OCI-LY3 (cell line): ENCODE data around the gene DYNLL2.

Experiments used
- EZH2phosphoT487 ChIP-seq: fragments of 200-600 bp; shearing (Covaris generic); IDR thresholded peaks from 2 replicates; pipeline ENCODE4 v1.6.1; 2018; ENCODE audit warnings: antibody characterized with exemption, mixed run types, low read depth
- TF ChIP-seq, protein P1 (sequence below): fragments of 200-600, 300-600 bp; sonication (generic); IDR thresholded peaks from 2 replicates; pipeline ENCODE4 v1.5.1; 2014; ENCODE audit warnings: antibody characterized with exemption, low read length, low read depth

DNA sequence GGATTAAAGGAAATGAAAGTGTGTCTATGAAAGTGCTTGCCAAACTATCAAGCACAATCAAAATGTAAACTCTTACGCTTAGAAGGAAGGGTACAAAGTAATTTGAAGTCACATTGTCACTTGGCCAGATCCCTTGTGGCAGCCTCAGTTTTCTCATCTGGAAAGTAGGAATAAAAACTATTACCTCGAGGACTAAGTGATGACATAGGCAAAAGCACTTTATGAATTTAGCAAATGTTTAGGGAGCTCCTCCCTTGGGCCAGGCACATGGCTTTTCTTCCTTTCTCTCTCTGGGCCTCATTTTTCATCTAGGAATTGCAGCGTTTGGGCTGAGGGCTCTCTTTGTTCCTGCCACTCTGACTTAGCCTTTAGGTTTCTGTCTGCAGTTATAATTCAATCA is 28.5 kb downstream of the DYNLL2 start:
- TF ChIP-seq, protein P1, sequence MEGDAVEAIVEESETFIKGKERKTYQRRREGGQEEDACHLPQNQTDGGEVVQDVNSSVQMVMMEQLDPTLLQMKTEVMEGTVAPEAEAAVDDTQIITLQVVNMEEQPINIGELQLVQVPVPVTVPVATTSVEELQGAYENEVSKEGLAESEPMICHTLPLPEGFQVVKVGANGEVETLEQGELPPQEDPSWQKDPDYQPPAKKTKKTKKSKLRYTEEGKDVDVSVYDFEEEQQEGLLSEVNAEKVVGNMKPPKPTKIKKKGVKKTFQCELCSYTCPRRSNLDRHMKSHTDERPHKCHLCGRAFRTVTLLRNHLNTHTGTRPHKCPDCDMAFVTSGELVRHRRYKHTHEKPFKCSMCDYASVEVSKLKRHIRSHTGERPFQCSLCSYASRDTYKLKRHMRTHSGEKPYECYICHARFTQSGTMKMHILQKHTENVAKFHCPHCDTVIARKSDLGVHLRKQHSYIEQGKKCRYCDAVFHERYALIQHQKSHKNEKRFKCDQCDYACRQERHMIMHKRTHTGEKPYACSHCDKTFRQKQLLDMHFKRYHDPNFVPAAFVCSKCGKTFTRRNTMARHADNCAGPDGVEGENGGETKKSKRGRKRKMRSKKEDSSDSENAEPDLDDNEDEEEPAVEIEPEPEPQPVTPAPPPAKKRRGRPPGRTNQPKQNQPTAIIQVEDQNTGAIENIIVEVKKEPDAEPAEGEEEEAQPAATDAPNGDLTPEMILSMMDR, result no peak
- TF ChIP-seq EZH2phosphoT487, result no peak
